CD4-positive, alpha-beta T cell (primary cell): ENCODE results near the gene RERE. TPM values are rescaled to one million over a fixed set of nuclear protein-coding genes. Genes with fewer than 3 reads are reported as not detected.

ENCODE experiments used
- ATAC-seq: fragments of 200-7000 bp; cut with Tn5 transposase; one replicate; pipeline ENCODE4 v1.10.0; 2022; ENCODE audit warnings: mild to moderate bottlenecking; ENCODE audit not compliant: poor library complexity
- CTCF ChIA-PET: fragments of 350-600 bp; sonication (Branson Sonifier 250); formaldehyde crosslinking; loops from one replicate; lab custom pipeline; 2021; ENCODE audit warnings: antibody characterized with exemption, inconsistent platforms; lab: Charles Lee
- POLR2A ChIA-PET: fragments of 350-600 bp; sonication (Branson Sonifier 250); formaldehyde crosslinking; loops from one replicate; lab custom pipeline; 2021; ENCODE audit warnings: antibody characterized with exemption, inconsistent platforms; lab: Charles Lee
- DNase-seq, 14 experiments: peaks; one replicate each; pipeline ENCODE4 v3.0.0-alpha.2; 2013 to 2020; ENCODE audit warnings: mixed read lengths in 2 of 14
- H3K27ac ChIP-seq, 2 donors: one replicate each; pipeline versions ENCODE4 v1.5.1 to v1.7.0; 2013; ENCODE audit warnings: low read length in 2 of 2, low read depth in 1 of 2, mild to moderate bottlenecking in 1 of 2
- H3K27me3 ChIP-seq, 2 experiments: 1 replicate in 1 of 2; 2 replicates in 1 of 2; pipeline versions ENCODE4 v1.6.1 to v1.7.0; 2013; ENCODE audit warnings: low read length in 2 of 2, control low read depth in 1 of 2, mild to moderate bottlenecking in 1 of 2, moderate library complexity in 1 of 2; ENCODE audit not compliant: insufficient read depth in 2 of 2, control insufficient read depth in 1 of 2
- H3K36me3 ChIP-seq: one replicate; pipeline ENCODE4 v1.6.1; 2013; ENCODE audit warnings: low read length, control low read depth; ENCODE audit not compliant: insufficient read depth
- H3K4me1 ChIP-seq: one replicate; pipeline ENCODE4 v1.6.1; 2013; ENCODE audit warnings: low read length, control low read depth; ENCODE audit not compliant: insufficient read depth
- H3K4me3 ChIP-seq: one replicate; pipeline ENCODE4 v1.5.1; 2013; ENCODE audit warnings: mild to moderate bottlenecking, low read length, moderate library complexity
- H3K9me3 ChIP-seq, 2 experiments: 1 replicate in 1 of 2; 2 replicates in 1 of 2; pipeline versions ENCODE4 v1.6.1 to v1.7.0; 2013; ENCODE audit warnings: low read length in 2 of 2, mild to moderate bottlenecking in 2 of 2, control low read depth in 1 of 2, moderate library complexity in 1 of 2; ENCODE audit not compliant: control insufficient read depth in 1 of 2, insufficient read depth in 1 of 2
- H3K27ac Mint-ChIP-seq: one replicate; pipeline ENCODE4 v1.8.0; 2020; ENCODE audit warnings: mixed read lengths
- H3K27me3 Mint-ChIP-seq: one replicate; pipeline ENCODE4 v1.8.0; 2021; ENCODE audit warnings: mixed read lengths
- H3K36me3 Mint-ChIP-seq: one replicate; pipeline ENCODE4 v1.8.0; 2021; ENCODE audit warnings: low read depth, mixed read lengths
- H3K4me1 Mint-ChIP-seq: one replicate; pipeline ENCODE4 v1.8.0; 2021; ENCODE audit warnings: low read depth, mixed read lengths
- H3K4me3 Mint-ChIP-seq: one replicate; pipeline ENCODE4 v1.8.0; 2020; ENCODE audit warnings: mild to moderate bottlenecking, mixed read lengths
- H3K9me3 Mint-ChIP-seq: one replicate; pipeline ENCODE4 v1.8.0; 2020; ENCODE audit warnings: mixed read lengths
- CTCF ChIP-seq: fragments of 200-600 bp; IDR thresholded peaks from one replicate; pipeline ENCODE4 v1.8.0; 2022; ENCODE audit warnings: antibody characterized with exemption, mild to moderate bottlenecking
- intact Hi-C, 2 experiments: fragments of 100-400 bp; cut with DNase I in 1 of 2; cut with micrococcal nuclease in 1 of 2; formaldehyde crosslinking; loops; one replicate each; pipeline versions ENCODE4 v1.15.1 to v1.9.0; 2023 to 2025; cut with DNase I, micrococcal nuclease
- polyA plus RNA-seq, 2 donors: library from polyadenylated mRNA; unstranded; fragments of 120-200 nt; gene quantifications; one replicate each; pipeline ENCODE4 v1.2.1, GENCODE V29; 2013
- total RNA-seq, 174 experiments: library from RNA in 2 of 174; stranded (reverse) in 2 of 174; gene quantifications; one replicate each; pipeline ENCODE4 v1.2.3 and lab custom pipeline; 2021 to 2026

RERE gene
- total RNA-seq, result 10 to 100 TPM; 78.4 to 84.0 TPM
- polyA plus RNA-seq (2013, experiment 1 of 2), result 37.2 TPM
- 57.8 TPM for polyA plus RNA-seq (2013, experiment 2 of 2)
- 14.5 to 219 (median 44.1) reads per million in 172 experiments for total RNA-seq (lab: John Stamatoyannopoulos, UW)

- Histone ChIP-seq H3K4me3 (peak within 1 kb of the TSS; percentile 96), H3K27ac (peak within 1 kb of the TSS; percentile 80 to 83), H3K36me3 (no peaks in the 10 kb centered on the region), H3K27me3 (peaks cover 0 to 4% of the 10 kb centered on the region in 2 experiments), H3K4me1 (peaks cover 20% of the 10 kb centered on the region), H3K9me3 (no peaks in the 10 kb centered on the region)
- intact Hi-C loops, result loop anchor here (2.0 to 10.0 kb wide), 6 partner anchors 60 to 1033 kb away; partner anchors contain the start of genes ENO1 (in 2 of the 2), H6PD (in 1 of the 2) and PER3 (in 1 of the 2)
- ATAC-seq (peak; percentile 95), DNase-seq (peak; percentile 93 to 99 (median 96))
- ChIA-PET POLR2A (interaction anchor here (0.6 to 1.0 kb wide), 9 partner anchors 8 to 429 kb away, joined by 3 to 9 read pairs (median 3); partner anchors contain the start of gene ENO1), CTCF (interaction anchor here (0.7 to 1.8 kb wide), 3 partner anchors 31 to 257 kb away, joined by 3 to 9 read pairs (median 3); no protein-coding TSS in a partner anchor)
- no peak for TF ChIP-seq CTCF
- peak within 1 kb of the TSS; percentile 86 for H3K27ac Mint-ChIP-seq
- no peaks in the 10 kb centered on the region for H3K9me3 Mint-ChIP-seq
- H3K4me1 Mint-ChIP-seq, result peaks cover 44% of the 10 kb centered on the region
- H3K36me3 Mint-ChIP-seq, result peaks cover 13% of the 10 kb centered on the region
- H3K4me3 Mint-ChIP-seq, result peak within 1 kb of the TSS; percentile 92
- H3K27me3 Mint-ChIP-seq, result peaks cover 11% of the 10 kb centered on the region
These were observed at the start of gene RERE for GRCh38 chr1:8817412-8818324. Gene RERE, minus strand, starts transcription at chr1:8817640.

- peaks cover 95% of the 10 kb centered on the region for H3K36me3 Mint-ChIP-seq
- H3K4me3 Mint-ChIP-seq, result no peak overlapping the region
- Histone ChIP-seq H3K4me3 (no peak overlapping the region), H3K36me3 (peaks cover 99% of the 10 kb centered on the region), H3K27ac (no peak overlapping the region), H3K4me1 (peaks cover 15% of the 10 kb centered on the region), H3K27me3 (no peaks in the 10 kb centered on the region), H3K9me3 (peaks cover 0 to 3% of the 10 kb centered on the region in 2 experiments)
- ChIA-PET POLR2A (interaction anchor here (1.0 kb wide), 1 partner anchor 12 kb away, joined by 3 read pairs; the partner anchor contains the start of gene ENO1), CTCF (no interaction called here)
- H3K9me3 Mint-ChIP-seq, result no peaks in the 10 kb centered on the region
- intact Hi-C loops, result no loop called here
- ATAC-seq (no peak), DNase-seq (no peak)
- no peaks in the 10 kb centered on the region for H3K27me3 Mint-ChIP-seq
- no peak for TF ChIP-seq CTCF
- H3K4me1 Mint-ChIP-seq, result peaks cover 12% of the 10 kb centered on the region
- no peak overlapping the region for H3K27ac Mint-ChIP-seq
These were observed 49.5 kb upstream of the RERE start for GRCh38 chr1:8866792-8867415.

- DNase-seq (no peak), ATAC-seq (no peak)
- Histone ChIP-seq H3K9me3 (peaks cover 0 to 4% of the 10 kb centered on the region in 2 experiments), H3K27ac (no peak overlapping the region), H3K36me3 (peaks cover 98% of the 10 kb centered on the region), H3K4me3 (no peak overlapping the region), H3K27me3 (no peaks in the 10 kb centered on the region), H3K4me1 (peaks cover 8% of the 10 kb centered on the region)
- intact Hi-C loops, result no loop called here
- no peak for TF ChIP-seq CTCF
- no peak overlapping the region for H3K4me3 Mint-ChIP-seq
- no peaks in the 10 kb centered on the region for H3K9me3 Mint-ChIP-seq
- H3K27me3 Mint-ChIP-seq, result no peaks in the 10 kb centered on the region
- peaks cover 10% of the 10 kb centered on the region for H3K4me1 Mint-ChIP-seq
- CTCF ChIA-PET, result interaction anchor here (1.4 kb wide), 1 partner anchor 45 kb away, joined by 3 read pairs; no protein-coding TSS in a partner anchor
- no peak overlapping the region for H3K27ac Mint-ChIP-seq
- H3K36me3 Mint-ChIP-seq, result peaks cover 95% of the 10 kb centered on the region
- POLR2A ChIA-PET, result interaction anchor here (3.6 kb wide), 1 partner anchor 12 kb away, joined by 20 read pairs; the partner anchor contains the start of gene ENO1
These were observed 48.8 kb upstream of the RERE start for GRCh38 chr1:8866173-8866791.
